Naive thymus-derived CD4-positive, alpha-beta T cell (primary cell): ENCODE results near the gene TMED3. TPM values are rescaled to one million over a fixed set of nuclear protein-coding genes. Genes with fewer than 3 reads are reported as not detected.

Source experiments
- ATAC-seq: fragments of 150-1000 bp; cut with Tn5 transposase; 2 replicates; pipeline ENCODE4 v1.10.0; 2021; ENCODE audit warnings: mild to moderate bottlenecking, moderate library complexity
- CTCF ChIA-PET: fragments of 350-600 bp; sonication (Branson Sonifier 250); formaldehyde crosslinking; loops from one replicate; lab custom pipeline; 2021; ENCODE audit warnings: antibody characterized with exemption; lab: Charles Lee
- POLR2A ChIA-PET: fragments of 350-600 bp; sonication (Branson Sonifier 250); formaldehyde crosslinking; loops from one replicate; lab custom pipeline; 2021; ENCODE audit warnings: antibody characterized with exemption, inconsistent platforms; lab: Charles Lee
- DNase-seq, 9 donors: peaks; one replicate each; pipeline versions ENCODE4 v3.0.0 to v3.0.0-alpha.2; 2020 to 2022; ENCODE audit warnings: mixed read lengths in 1 of 9
- H3K27ac ChIP-seq: one replicate; pipeline ENCODE4 v1.7.0; 2013; ENCODE audit warnings: mild to moderate bottlenecking, low read depth, low read length, moderate library complexity
- H3K27me3 ChIP-seq, 2 donors: one replicate each; pipeline ENCODE4 v1.7.0; 2013; ENCODE audit warnings: low read length in 2 of 2, mild to moderate bottlenecking in 2 of 2, moderate library complexity in 2 of 2; ENCODE audit not compliant: control insufficient read depth in 2 of 2, insufficient read depth in 2 of 2
- H3K36me3 ChIP-seq, 3 experiments: 1 replicate in 2 of 3; 2 replicates in 1 of 3; pipeline ENCODE4 v1.7.0; 2013; ENCODE audit warnings: low read length in 3 of 3, mild to moderate bottlenecking in 3 of 3, moderate library complexity in 1 of 3; ENCODE audit not compliant: insufficient read depth in 3 of 3, control insufficient read depth in 2 of 3
- H3K4me1 ChIP-seq, 2 donors: one replicate each; pipeline ENCODE4 v1.7.0; 2013; ENCODE audit warnings: low read length in 2 of 2, mild to moderate bottlenecking in 2 of 2, moderate library complexity in 1 of 2; ENCODE audit not compliant: control insufficient read depth in 2 of 2, insufficient read depth in 2 of 2
- H3K4me3 ChIP-seq: 2 replicates; pipeline ENCODE4 v1.7.0; 2013; ENCODE audit warnings: mild to moderate bottlenecking, low read length
- H3K9me3 ChIP-seq, 3 experiments: 1 replicate in 2 of 3; 2 replicates in 1 of 3; pipeline ENCODE4 v1.7.0; 2013; ENCODE audit warnings: low read length in 3 of 3; ENCODE audit not compliant: control insufficient read depth in 2 of 3
- H3K27ac Mint-ChIP-seq, 9 donors: one replicate each; pipeline ENCODE4 v1.8.0; 2020 to 2022; ENCODE audit warnings: mixed read lengths in 9 of 9, mild to moderate bottlenecking in 8 of 9, moderate library complexity in 5 of 9, inconsistent platforms in 2 of 9
- H3K27me3 Mint-ChIP-seq, 5 donors: one replicate each; pipeline ENCODE4 v1.8.0; 2021 to 2022; ENCODE audit warnings: mixed read lengths in 5 of 5, mild to moderate bottlenecking in 1 of 5
- H3K36me3 Mint-ChIP-seq, 5 donors: one replicate each; pipeline ENCODE4 v1.8.0; 2020 to 2022; ENCODE audit warnings: mixed read lengths in 5 of 5, mild to moderate bottlenecking in 3 of 5, inconsistent platforms in 1 of 5
- H3K4me1 Mint-ChIP-seq, 7 donors: one replicate each; pipeline ENCODE4 v1.8.0; 2020 to 2022; ENCODE audit warnings: mixed read lengths in 7 of 7, mild to moderate bottlenecking in 3 of 7, inconsistent platforms in 1 of 7
- H3K4me3 Mint-ChIP-seq, 10 donors: one replicate each; pipeline ENCODE4 v1.8.0; 2020 to 2022; ENCODE audit warnings: mild to moderate bottlenecking in 10 of 10, mixed read lengths in 10 of 10, moderate library complexity in 6 of 10, inconsistent platforms in 2 of 10
- H3K9me3 Mint-ChIP-seq, 11 donors: one replicate each; pipeline ENCODE4 v1.8.0; 2020 to 2022; ENCODE audit warnings: mixed read lengths in 11 of 11, mild to moderate bottlenecking in 4 of 11, inconsistent platforms in 1 of 11, moderate library complexity in 1 of 11
- intact Hi-C, 2 donors: fragments of 100-400 bp; cut with micrococcal nuclease; formaldehyde crosslinking; loops; one replicate each; pipeline ENCODE4 v1.15.1; 2023
- polyA plus RNA-seq, 2 donors: library from polyadenylated mRNA; unstranded; fragments of 300-500 nt; fragmentation: Illumina TruSeq; gene quantifications; one replicate each; pipeline ENCODE4 v1.2.3, GENCODE V29; 2021
- total RNA-seq, 6 experiments: library from RNA in 5 of 6; stranded (reverse) in 5 of 6; gene quantifications; 1 replicate in 5 of 6; 2 replicates in 1 of 6; pipeline ENCODE4 v1.2.3 and lab custom pipeline; 2021 to 2026

Gene TMED3
- total and polyA plus RNA-seq, 7 experiments from 2014 or later, result 18.6 to 74.1 (median 21.4) TPM

DNA sequence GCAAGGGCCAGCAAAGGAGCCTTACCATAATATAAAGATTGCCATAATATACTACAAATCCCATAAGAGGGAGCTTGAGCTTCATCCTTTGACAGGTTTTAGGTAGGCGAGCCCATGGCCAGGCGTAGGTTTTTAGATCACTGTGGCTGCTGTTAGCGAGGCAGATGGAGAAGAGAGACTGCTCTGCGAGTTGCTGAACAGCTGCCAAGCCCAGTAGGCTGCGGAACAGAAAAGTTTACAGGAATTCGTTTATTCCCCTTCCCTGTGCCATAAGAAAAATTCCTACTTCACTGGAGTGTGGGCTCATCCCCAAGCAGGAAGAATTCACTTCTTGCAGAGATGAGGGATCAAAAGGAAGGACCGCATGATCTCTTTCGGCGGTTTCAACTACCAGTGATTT, 30.5 kb downstream of the TMED3 start:
- intact Hi-C loops, result no loop called here
- H3K4me1 Mint-ChIP-seq, result peaks cover 0 to 3% (median 0%) of the 10 kb centered on the region in 7 donors

DNA sequence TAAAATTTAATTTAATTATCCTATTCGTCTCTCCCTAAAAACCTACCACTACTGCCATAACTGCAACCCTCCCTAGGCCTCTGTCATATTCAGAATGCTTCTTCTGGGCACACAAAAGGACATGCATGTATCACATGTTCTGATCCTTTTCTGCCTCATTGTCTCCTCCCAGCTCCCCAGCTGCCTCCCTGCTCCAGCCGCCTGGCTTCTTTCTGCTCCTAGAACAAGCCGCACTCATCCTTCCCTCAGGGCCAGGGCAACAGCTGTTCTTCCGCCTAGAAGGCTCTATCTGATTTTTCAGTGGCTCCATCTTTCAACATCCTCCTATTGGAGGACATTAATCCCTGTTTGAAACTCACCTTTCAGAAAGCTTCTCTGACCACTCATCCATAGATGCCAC, 38.6 kb downstream of the TMED3 start:
- Histone ChIP-seq H3K9me3 (no peaks in the 10 kb centered on the region), H3K27ac (no peak overlapping the region), H3K4me3 (no peak overlapping the region), H3K4me1 (no peaks in the 10 kb centered on the region), H3K27me3 (no peaks in the 10 kb centered on the region), H3K36me3 (no peaks in the 10 kb centered on the region)
- intact Hi-C loops, result no loop called here
- Mint-ChIP-seq H3K4me1 (peaks cover 0 to 2% (median 0%) of the 10 kb centered on the region in 7 donors), H3K4me3 (no peak overlapping the region), H3K36me3 (peaks cover 0 to 28% (median 5%) of the 10 kb centered on the region in 5 donors), H3K9me3 (no peaks in the 10 kb centered on the region), H3K27me3 (no peaks in the 10 kb centered on the region), H3K27ac (no peak overlapping the region)
- ATAC-seq (no peak), DNase-seq (no peak)
- POLR2A ChIA-PET, result no interaction called here
- CTCF ChIA-PET, result no interaction called here

More for the DNA sequence above, 30.5 kb downstream of the TMED3 start:
- Histone ChIP-seq H3K4me1 (no peaks in the 10 kb centered on the region), H3K9me3 (no peaks in the 10 kb centered on the region), H3K27ac (no peak overlapping the region), H3K36me3 (no peaks in the 10 kb centered on the region), H3K4me3 (no peak overlapping the region), H3K27me3 (no peaks in the 10 kb centered on the region)
- peaks cover 0 to 6% (median 1%) of the 10 kb centered on the region in 5 donors for H3K36me3 Mint-ChIP-seq
- no peaks in the 10 kb centered on the region for H3K27me3 Mint-ChIP-seq
- POLR2A ChIA-PET, result no interaction called here
- no peak for ATAC-seq
- CTCF ChIA-PET, result interaction anchor here (1.0 kb wide), 1 partner anchor 831 kb away, joined by 3 read pairs; no protein-coding TSS in a partner anchor
- H3K9me3 Mint-ChIP-seq, result no peaks in the 10 kb centered on the region
- no peak for DNase-seq
- H3K4me3 Mint-ChIP-seq, result no peak overlapping the region
- H3K27ac Mint-ChIP-seq, result no peak overlapping the region

DNA sequence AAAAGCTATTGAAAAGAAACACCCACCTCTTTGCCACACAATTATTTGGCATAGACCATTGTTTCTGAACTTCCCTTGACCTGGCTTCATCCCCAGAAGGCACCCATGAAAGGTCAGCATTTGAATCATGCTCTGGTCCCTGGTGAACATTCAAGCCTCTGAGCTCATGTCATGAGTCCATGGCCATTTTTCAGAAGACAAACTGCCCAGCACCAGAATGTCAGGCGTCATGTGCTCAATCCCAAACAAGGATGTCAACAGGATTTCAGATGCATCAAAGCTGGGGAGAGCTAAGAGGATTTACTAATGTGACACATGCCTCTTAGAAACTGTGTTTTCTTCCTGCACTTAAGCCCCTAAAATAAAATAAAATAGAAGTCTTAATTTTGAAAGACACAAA, 41.3 kb downstream of the TMED3 start:
- Histone ChIP-seq H3K4me1 (no peaks in the 10 kb centered on the region), H3K27me3 (no peaks in the 10 kb centered on the region), H3K9me3 (no peaks in the 10 kb centered on the region), H3K27ac (no peak overlapping the region), H3K4me3 (no peak overlapping the region), H3K36me3 (no peaks in the 10 kb centered on the region)
- Mint-ChIP-seq H3K36me3 (peaks cover 0 to 13% (median 5%) of the 10 kb centered on the region in 5 donors), H3K4me3 (no peak overlapping the region), H3K4me1 (peaks cover 0 to 2% (median 0%) of the 10 kb centered on the region in 7 donors), H3K9me3 (no peaks in the 10 kb centered on the region), H3K27ac (no peak overlapping the region), H3K27me3 (no peaks in the 10 kb centered on the region)
- no peak for ATAC-seq
- CTCF ChIA-PET, result no interaction called here
- intact Hi-C loops, result no loop called here
- no peak for DNase-seq
- POLR2A ChIA-PET, result no interaction called here

DNA sequence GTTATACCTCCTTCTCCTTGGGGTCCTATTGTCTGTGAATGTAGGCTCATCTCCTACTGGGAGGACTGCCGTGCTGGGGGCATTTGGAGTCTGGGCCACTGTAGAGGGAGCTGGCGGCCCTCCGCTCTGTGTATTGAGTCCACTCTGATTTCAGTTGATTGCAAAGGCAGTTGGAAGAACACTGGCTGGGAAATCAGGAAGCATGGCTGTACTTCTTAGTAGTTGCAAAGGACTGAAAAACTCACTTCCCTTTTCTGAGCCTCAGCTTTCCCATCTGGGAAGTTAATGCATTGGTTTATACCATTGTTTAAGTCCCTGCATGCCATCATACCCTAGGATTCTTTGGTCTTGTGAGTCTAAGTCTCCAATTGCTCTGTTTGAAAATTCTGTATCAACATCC, 46.7 kb downstream of the TMED3 start:
- H3K9me3 Mint-ChIP-seq, result peaks cover 0 to under 1% (median 0%) of the 10 kb centered on the region in 11 donors
- no peaks in the 10 kb centered on the region for H3K27me3 Mint-ChIP-seq
- peaks cover 0 to 14% (median 4%) of the 10 kb centered on the region in 5 donors for H3K36me3 Mint-ChIP-seq
- Histone ChIP-seq H3K9me3 (no peaks in the 10 kb centered on the region), H3K36me3 (no peaks in the 10 kb centered on the region), H3K4me3 (no peak overlapping the region), H3K27ac (no peak overlapping the region), H3K4me1 (no peaks in the 10 kb centered on the region), H3K27me3 (no peaks in the 10 kb centered on the region)
- POLR2A ChIA-PET, result no interaction called here
- DNase-seq (no peak), ATAC-seq (no peak)
- H3K4me1 Mint-ChIP-seq, result peaks cover 0 to 3% (median 0%) of the 10 kb centered on the region in 7 donors
- intact Hi-C loops, result no loop called here
- H3K4me3 Mint-ChIP-seq, result no peak overlapping the region
- no peak overlapping the region for H3K27ac Mint-ChIP-seq
- CTCF ChIA-PET, result no interaction called here

DNA sequence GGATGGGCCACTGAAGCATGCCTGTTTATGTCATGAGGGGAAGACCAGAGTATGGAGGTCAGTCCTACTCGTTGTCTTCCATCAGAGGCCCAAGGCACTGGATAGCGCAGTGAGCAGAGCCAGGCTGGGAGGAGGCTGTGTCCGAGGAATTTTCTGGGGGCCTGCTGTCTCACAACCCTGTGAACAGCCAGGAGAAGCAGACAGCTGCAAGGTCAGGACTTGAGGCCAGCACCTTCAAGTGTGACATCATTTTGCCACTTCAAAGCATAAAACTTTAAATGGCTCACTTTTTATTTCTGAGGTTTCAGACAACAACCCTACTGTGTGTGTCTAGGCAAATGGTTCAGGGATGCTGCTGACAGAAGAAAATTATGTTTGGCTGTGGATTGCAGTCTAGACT, 47.2 kb downstream of the TMED3 start:
- Mint-ChIP-seq H3K9me3 (peaks cover 0 to 2% (median 0%) of the 10 kb centered on the region in 11 donors), H3K27me3 (no peaks in the 10 kb centered on the region), H3K4me3 (no peak overlapping the region), H3K27ac (no peak overlapping the region), H3K36me3 (peaks cover 0 to 17% (median 4%) of the 10 kb centered on the region in 5 donors), H3K4me1 (peaks cover 0 to 3% (median 0%) of the 10 kb centered on the region in 7 donors)
- ChIA-PET POLR2A (no interaction called here), CTCF (no interaction called here)
- H3K27me3 ChIP-seq, result no peaks in the 10 kb centered on the region
- no peaks in the 10 kb centered on the region for H3K36me3 ChIP-seq
- DNase-seq, result no peak
- no peak for ATAC-seq
- intact Hi-C loops, result no loop called here
- H3K9me3 ChIP-seq, result no peaks in the 10 kb centered on the region
- H3K4me3 ChIP-seq, result no peak overlapping the region
- no peaks in the 10 kb centered on the region for H3K4me1 ChIP-seq
- no peak overlapping the region for H3K27ac ChIP-seq

DNA sequence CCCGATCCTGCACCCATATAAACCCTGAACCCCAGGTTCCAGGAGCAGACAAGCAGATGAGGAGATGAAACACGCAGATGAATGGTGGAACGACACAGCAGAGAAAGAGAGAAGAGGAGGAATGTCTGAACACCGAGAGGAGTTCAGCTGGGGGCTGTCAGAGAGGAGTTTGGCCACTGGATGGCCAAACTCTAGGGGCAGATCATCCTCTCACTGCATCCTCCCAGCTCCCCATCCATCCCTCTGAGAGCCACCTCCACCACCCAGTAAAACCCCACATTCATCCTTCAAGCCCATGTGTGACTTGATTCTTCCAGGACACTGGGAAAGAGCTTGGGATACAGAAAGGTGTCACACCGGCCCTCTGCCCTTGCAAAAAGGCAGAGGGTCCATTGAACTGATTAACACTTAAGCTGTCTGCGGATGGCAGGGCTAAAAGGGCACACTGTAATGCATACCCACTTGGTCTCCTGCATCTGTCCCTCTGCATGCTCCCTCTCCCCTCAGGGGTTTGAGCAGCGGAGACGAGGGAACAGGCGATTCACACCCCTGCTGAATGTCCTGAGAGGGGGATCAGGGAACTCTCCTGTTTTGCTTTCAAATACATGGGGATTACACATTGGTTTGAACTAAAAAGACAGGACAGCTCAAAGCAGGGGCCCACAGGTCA, 53.8 kb downstream of the TMED3 start:
- ChIA-PET CTCF (no interaction called here), POLR2A (no interaction called here)
- DNase-seq (no peak), ATAC-seq (no peak)
- H3K27me3 ChIP-seq, result no peaks in the 10 kb centered on the region
- H3K4me3 ChIP-seq, result no peak overlapping the region
- intact Hi-C loops, result no loop called here
- H3K27ac ChIP-seq, result no peak overlapping the region
- H3K9me3 ChIP-seq, result no peaks in the 10 kb centered on the region
- Mint-ChIP-seq H3K36me3 (peaks cover 0 to 14% (median 2%) of the 10 kb centered on the region in 5 donors), H3K27ac (no peak overlapping the region), H3K4me1 (no peaks in the 10 kb centered on the region), H3K27me3 (no peaks in the 10 kb centered on the region), H3K4me3 (no peak overlapping the region), H3K9me3 (peaks cover 0 to 2% (median 0%) of the 10 kb centered on the region in 11 donors)
- no peaks in the 10 kb centered on the region for H3K4me1 ChIP-seq
- no peaks in the 10 kb centered on the region for H3K36me3 ChIP-seq

DNA sequence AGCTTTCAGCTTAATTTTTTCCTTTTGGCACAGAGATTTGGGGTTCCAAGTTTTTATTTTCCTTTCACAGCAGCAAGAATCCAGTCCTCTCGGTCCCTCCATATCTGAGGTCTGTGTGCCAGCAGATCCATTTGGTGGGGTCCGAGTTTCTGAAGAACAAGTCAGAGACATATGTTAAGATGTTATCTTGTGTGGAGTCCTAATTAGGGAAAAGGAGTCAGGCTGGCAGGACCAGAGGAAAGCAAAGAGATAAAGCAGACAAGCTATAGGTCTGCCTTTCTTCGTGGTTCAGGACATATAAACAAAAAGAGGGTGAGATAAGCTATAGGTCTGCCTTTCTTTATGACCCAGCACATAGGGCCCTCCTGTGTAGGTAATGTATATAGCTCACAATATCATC, 54.9 kb downstream of the TMED3 start:
- Histone ChIP-seq H3K4me3 (no peak overlapping the region), H3K27me3 (no peaks in the 10 kb centered on the region), H3K27ac (no peak overlapping the region), H3K36me3 (no peaks in the 10 kb centered on the region), H3K9me3 (no peaks in the 10 kb centered on the region), H3K4me1 (no peaks in the 10 kb centered on the region)
- H3K27ac Mint-ChIP-seq, result no peak overlapping the region
- H3K4me1 Mint-ChIP-seq, result no peaks in the 10 kb centered on the region
- no peak for DNase-seq
- no peaks in the 10 kb centered on the region for H3K27me3 Mint-ChIP-seq
- POLR2A ChIA-PET, result no interaction called here
- H3K36me3 Mint-ChIP-seq, result peaks cover 0 to 7% (median 2%) of the 10 kb centered on the region in 5 donors
- ATAC-seq, result no peak
- peaks cover 0 to 2% (median 0%) of the 10 kb centered on the region in 11 donors for H3K9me3 Mint-ChIP-seq
- CTCF ChIA-PET, result interaction anchor here (1.5 kb wide), 1 partner anchor 16 kb away, joined by 6 read pairs; no protein-coding TSS in a partner anchor
- H3K4me3 Mint-ChIP-seq, result no peak overlapping the region
- intact Hi-C loops, result no loop called here
